Neural cell (in vitro differentiated cells): ENCODE data around the gene ITGAL. TPM values are rescaled to one million over a fixed set of nuclear protein-coding genes. Genes with fewer than 3 reads are reported as not detected.

ENCODE experiments used
- H2AFZ ChIP-seq: fragments of 200-600, 300-800 bp; sonication (generic), shearing (Covaris generic); 2 replicates; pipeline ENCODE4 v1.6.0; 2014; ENCODE audit warnings: low read depth, mild to moderate bottlenecking, antibody characterized with exemption, low read length, moderate library complexity
- H3F3A ChIP-seq: fragments of 200-600 bp; shearing (Covaris generic); 2 replicates; pipeline ENCODE4 v1.6.1; 2016; ENCODE audit warnings: mild to moderate bottlenecking, moderate library complexity, mixed read lengths, antibody characterized with exemption, low read length; ENCODE audit not compliant: insufficient read depth, poor library complexity, severe bottlenecking
- H3K27ac ChIP-seq: fragments of 200-600, 300-800 bp; sonication (generic), shearing (Covaris generic); 2 replicates; pipeline ENCODE4 v1.5.1; 2014; ENCODE audit warnings: mild to moderate bottlenecking, low read length, moderate library complexity
- H3K27me3 ChIP-seq: fragments of 300-800, 200-600 bp; sonication (generic), shearing (Covaris generic); 2 replicates; pipeline ENCODE4 v1.6.0; 2014; ENCODE audit warnings: mild to moderate bottlenecking, low read depth, low read length, moderate library complexity; ENCODE audit not compliant: insufficient read depth
- H3K36me3 ChIP-seq: fragments of 300-800, 200-600 bp; sonication (generic), shearing (Covaris generic); 2 replicates; pipeline ENCODE4 v1.5.1; 2014; ENCODE audit warnings: mild to moderate bottlenecking, antibody characterized with exemption, low read length, moderate library complexity; ENCODE audit not compliant: insufficient read depth
- H3K4me2 ChIP-seq: fragments of 300-800, 200-600 bp; sonication (generic), shearing (Covaris generic); 2 replicates; pipeline ENCODE4 v1.6.0; 2014; ENCODE audit warnings: mild to moderate bottlenecking, low read length
- H3K4me3 ChIP-seq: fragments of 300-800, 200-600 bp; sonication (generic), shearing (Covaris generic); 2 replicates; pipeline ENCODE4 v1.5.1; 2014; ENCODE audit warnings: mild to moderate bottlenecking, low read length, moderate library complexity
- H3K79me2 ChIP-seq: fragments of 200-600 bp; shearing (Covaris generic); replicated peaks from 2 replicates; pipeline ENCODE4 v1.6.0; 2014; ENCODE audit warnings: mild to moderate bottlenecking, low read length, moderate library complexity; ENCODE audit not compliant: insufficient read depth
- H3K9ac ChIP-seq: fragments of 300-800, 200-600 bp; sonication (generic), shearing (Covaris generic); 2 replicates; pipeline ENCODE4 v1.6.1; 2016; ENCODE audit warnings: mild to moderate bottlenecking, low read length, mixed read lengths
- H3K9me2 ChIP-seq: fragments of 200-600 bp; shearing (Covaris generic); 2 replicates; pipeline ENCODE4 v1.6.1; 2016; ENCODE audit warnings: mild to moderate bottlenecking, low read length, mixed read lengths; ENCODE audit not compliant: insufficient read depth
- H3K9me3 ChIP-seq: fragments of 200-600, 300-800 bp; sonication (generic), shearing (Covaris generic); 2 replicates; pipeline ENCODE4 v1.6.1; 2016; ENCODE audit warnings: mild to moderate bottlenecking, mixed run types, low read length, moderate library complexity, mixed read lengths
- H4K20me1 ChIP-seq: fragments of 200-600 bp; shearing (Covaris generic); 2 replicates; pipeline ENCODE4 v1.6.1; 2016; ENCODE audit warnings: mild to moderate bottlenecking, mixed run types; ENCODE audit not compliant: insufficient read depth
- CTCF ChIP-seq: fragments of 450-650 bp; IDR thresholded peaks from 2 replicates; pipeline ENCODE4 v1.5.1; 2014; ENCODE audit warnings: antibody characterized with exemption, mild to moderate bottlenecking, moderate library complexity; ENCODE audit not compliant: poor library complexity, severe bottlenecking
- EP300 ChIP-seq: fragments of 450-650 bp; conservative IDR thresholded peaks from 2 replicates; pipeline ENCODE4 v1.6.1; 2014; ENCODE audit warnings: antibody characterized with exemption, mild to moderate bottlenecking, moderate library complexity; ENCODE audit not compliant: poor library complexity, severe bottlenecking
- EZH2 ChIP-seq: fragments of 200-600, 300-800 bp; shearing (Covaris generic), sonication (generic); IDR thresholded peaks from 2 replicates; pipeline ENCODE4 v1.6.1; 2014; ENCODE audit warnings: antibody characterized with exemption, low read length, borderline replicate concordance, mild to moderate bottlenecking; ENCODE audit not compliant: insufficient read depth, poor library complexity, severe bottlenecking
- MXI1 ChIP-seq: fragments of 450-650 bp; conservative IDR thresholded peaks from 2 replicates; pipeline ENCODE4 v1.6.1; 2014; ENCODE audit warnings: antibody characterized with exemption, mild to moderate bottlenecking; ENCODE audit not compliant: poor library complexity, severe bottlenecking
- POLR2AphosphoS5 ChIP-seq: IDR thresholded peaks from 2 replicates; pipeline ENCODE4 v1.6.1; 2012
- RAD21 ChIP-seq: fragments of 450-650 bp; conservative IDR thresholded peaks from 2 replicates; pipeline ENCODE4 v1.6.1; 2014; ENCODE audit warnings: antibody characterized with exemption, mild to moderate bottlenecking, moderate library complexity
- REST ChIP-seq: IDR thresholded peaks from 2 replicates; pipeline ENCODE4 v1.6.1; 2012; ENCODE audit warnings: borderline replicate concordance
- SMC3 ChIP-seq: fragments of 450-650 bp; conservative IDR thresholded peaks from 2 replicates; pipeline ENCODE4 v1.6.1; 2014; ENCODE audit warnings: antibody characterized with exemption, mild to moderate bottlenecking, moderate library complexity; ENCODE audit not compliant: poor library complexity
- TAF1 ChIP-seq: IDR thresholded peaks from 2 replicates; pipeline ENCODE4 v1.6.1; 2012; ENCODE audit warnings: low read depth
- polyA plus RNA-seq: library from polyadenylated mRNA; depleted of rRNA; stranded (reverse); fragments of >200 nt; gene quantifications from 2 replicates; pipeline ENCODE4 v1.2.3, GENCODE V29; 2014

Gene ITGAL
- polyA plus RNA-seq, 1 donor from 2014 or later, result not detected

DNA sequence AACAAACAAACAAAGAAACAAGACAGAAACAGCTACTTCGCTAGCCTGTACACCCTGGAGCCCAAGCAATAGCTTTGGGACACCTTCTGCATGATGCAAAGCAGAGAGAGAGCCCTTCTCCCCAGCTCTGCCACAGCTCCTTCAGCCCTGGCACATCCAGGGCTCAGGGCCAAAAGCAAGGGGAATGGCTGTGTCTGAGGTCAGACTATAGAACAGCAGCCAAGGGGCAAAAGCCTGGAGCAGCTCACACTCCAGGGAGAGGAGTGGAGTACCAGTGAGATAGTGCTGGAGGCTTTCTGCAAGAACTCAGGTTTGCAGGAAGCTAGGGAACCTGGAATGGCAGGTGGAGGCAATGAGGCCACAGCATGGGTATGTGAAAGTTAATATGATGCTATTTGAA is 15.3 kb upstream of the ITGAL start:
- no peak overlapping the region for H2AFZ ChIP-seq
- no peaks in the 10 kb centered on the region for H3K79me2 ChIP-seq
- H3K9me3 ChIP-seq, result no peaks in the 10 kb centered on the region
- no peak overlapping the region for H3K4me2 ChIP-seq
- H3K36me3 ChIP-seq, result no peaks in the 10 kb centered on the region
- no peaks in the 10 kb centered on the region for H3F3A ChIP-seq
- H4K20me1 ChIP-seq, result no peaks in the 10 kb centered on the region
- no peaks in the 10 kb centered on the region for H3K9me2 ChIP-seq
- no peaks in the 10 kb centered on the region for H3K27me3 ChIP-seq
- no peak overlapping the region for H3K9ac ChIP-seq
- no peak overlapping the region for H3K4me3 ChIP-seq
- TF ChIP-seq TAF1, result no peak
- no peak for TF ChIP-seq RAD21
- no peak for TF ChIP-seq REST
- no peak for TF ChIP-seq POLR2AphosphoS5
- no peak overlapping the region for H3K27ac ChIP-seq

DNA sequence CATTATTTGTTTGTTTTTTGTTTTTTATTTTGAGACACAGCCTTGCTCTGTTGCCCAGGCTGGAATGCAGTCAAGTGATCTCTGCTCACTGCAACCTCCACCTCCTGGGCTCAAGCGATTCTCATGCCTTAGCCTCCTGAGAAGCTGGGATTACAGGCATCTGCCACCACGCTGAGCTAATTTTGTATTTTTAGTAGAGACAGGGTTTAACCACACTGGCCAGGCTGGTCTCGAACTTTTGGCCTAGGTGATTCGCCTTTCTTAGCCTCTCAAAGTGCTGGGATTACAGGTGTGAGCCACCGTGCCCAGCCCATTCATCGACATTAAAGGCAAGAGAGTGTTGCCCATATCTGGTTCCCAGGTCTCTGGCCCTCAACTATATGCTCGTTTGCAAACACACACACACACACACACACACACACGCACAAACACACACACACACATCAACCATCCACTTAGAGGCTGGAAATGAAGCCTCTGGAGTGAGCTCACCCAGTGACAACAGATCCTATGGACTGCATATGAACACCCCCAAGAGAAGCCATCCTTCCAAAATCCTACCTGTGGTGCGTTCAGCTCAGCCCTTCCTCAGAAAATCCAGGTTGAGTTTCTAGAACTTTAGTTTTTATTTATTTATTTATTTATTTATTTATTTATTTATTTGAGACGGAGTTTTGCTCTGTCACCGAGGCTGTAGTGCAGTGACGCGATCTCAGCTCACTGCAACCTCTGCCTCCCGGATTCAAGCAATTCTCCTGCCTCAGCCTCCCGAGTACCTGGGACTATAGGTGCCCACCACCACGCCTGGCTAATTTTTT is 14.6 kb upstream of the ITGAL start:
- no peaks in the 10 kb centered on the region for H3K9me3 ChIP-seq
- no peaks in the 10 kb centered on the region for H3K79me2 ChIP-seq
- no peaks in the 10 kb centered on the region for H3K27me3 ChIP-seq
- H3K4me2 ChIP-seq, result no peak overlapping the region
- no peak overlapping the region for H3K4me3 ChIP-seq
- H3K9me2 ChIP-seq, result no peaks in the 10 kb centered on the region
- no peak overlapping the region for H3K9ac ChIP-seq
- no peaks in the 10 kb centered on the region for H4K20me1 ChIP-seq
- H3K27ac ChIP-seq, result no peak overlapping the region
- H3K36me3 ChIP-seq, result no peaks in the 10 kb centered on the region
- TF ChIP-seq REST, result no peak
- no peak for TF ChIP-seq CTCF
- no peak for TF ChIP-seq RAD21
- no peak for TF ChIP-seq EP300
- TF ChIP-seq TAF1, result no peak
- TF ChIP-seq MXI1, result no peak
- TF ChIP-seq POLR2AphosphoS5, result no peak
- no peak for TF ChIP-seq SMC3
- TF ChIP-seq EZH2, result no peak
- no peak overlapping the region for H2AFZ ChIP-seq
- no peaks in the 10 kb centered on the region for H3F3A ChIP-seq
